Endothelial cell (in vitro differentiated cells): Measurements from ENCODE around the gene TEKT2. TPM values are rescaled to one million over a fixed set of nuclear protein-coding genes. Genes with fewer than 3 reads are reported as not detected.
A peak's percentile ranks its signal among the peaks of the same experiment; 100 is the strongest.

Experiments
- DNase-seq: peaks from one replicate; pipeline ENCODE4 v3.0.0; 2021; ENCODE audit warnings: low spot score
- H3K27ac Mint-ChIP-seq: one replicate; pipeline ENCODE4 v1.8.0; 2021; ENCODE audit warnings: mixed read lengths, inconsistent platforms; ENCODE audit not compliant: unreplicated experiment
- H3K27me3 Mint-ChIP-seq: one replicate; pipeline ENCODE4 v1.8.0; 2021; ENCODE audit warnings: mild to moderate bottlenecking, moderate library complexity, mixed read lengths, inconsistent platforms; ENCODE audit not compliant: unreplicated experiment
- H3K36me3 Mint-ChIP-seq: one replicate; pipeline ENCODE4 v1.8.0; 2021; ENCODE audit warnings: mild to moderate bottlenecking, low read depth, mixed read lengths, inconsistent platforms; ENCODE audit not compliant: unreplicated experiment
- H3K4me1 Mint-ChIP-seq: one replicate; pipeline ENCODE4 v1.8.0; 2021; ENCODE audit warnings: mild to moderate bottlenecking, mixed read lengths, inconsistent platforms; ENCODE audit not compliant: unreplicated experiment
- H3K4me3 Mint-ChIP-seq: one replicate; pipeline ENCODE4 v1.8.0; 2021; ENCODE audit warnings: mild to moderate bottlenecking, mixed read lengths, inconsistent platforms; ENCODE audit not compliant: unreplicated experiment
- H3K9me3 Mint-ChIP-seq: one replicate; pipeline ENCODE4 v1.8.0; 2021; ENCODE audit warnings: mixed read lengths, inconsistent platforms; ENCODE audit not compliant: unreplicated experiment
- long read RNA-seq: library from polyadenylated mRNA; unstranded; transcript quantifications from one replicate; pipeline ENCODE4 v2.0.0, GENCODE V29; 2020; ENCODE audit not compliant: unreplicated experiment
- total RNA-seq: library from RNA; stranded (reverse); fragmentation: NEBNext Ultra II Directional; extraction: Animal tissue kit (Norgen Biotek cat#: 25700); gene quantifications from one replicate; pipeline ENCODE4 v1.2.1, GENCODE V29; 2021; ENCODE audit not compliant: unreplicated experiment
- TF ChIP-seq, protein P1 (sequence below): fragments of 200-600 bp; sonication (generic); IDR thresholded peaks from one replicate; pipeline ENCODE4 v1.5.0; 2021; ENCODE audit warnings: antibody characterized with exemption; ENCODE audit not compliant: unreplicated experiment

The TEKT2 gene, protein sequence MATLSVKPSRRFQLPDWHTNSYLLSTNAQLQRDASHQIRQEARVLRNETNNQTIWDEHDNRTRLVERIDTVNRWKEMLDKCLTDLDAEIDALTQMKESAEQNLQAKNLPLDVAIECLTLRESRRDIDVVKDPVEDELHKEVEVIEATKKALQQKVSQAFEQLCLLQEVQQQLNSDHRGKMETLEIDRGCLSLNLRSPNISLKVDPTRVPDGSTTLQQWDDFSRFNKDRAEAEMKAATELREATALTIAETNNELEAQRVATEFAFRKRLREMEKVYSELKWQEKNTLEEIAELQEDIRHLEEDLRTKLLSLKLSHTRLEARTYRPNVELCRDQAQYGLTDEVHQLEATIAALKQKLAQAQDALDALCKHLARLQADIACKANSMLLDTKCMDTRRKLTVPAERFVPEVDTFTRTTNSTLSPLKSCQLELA
- 0.80 TPM for total RNA-seq
- long read RNA-seq, result 0 reads

DNA sequence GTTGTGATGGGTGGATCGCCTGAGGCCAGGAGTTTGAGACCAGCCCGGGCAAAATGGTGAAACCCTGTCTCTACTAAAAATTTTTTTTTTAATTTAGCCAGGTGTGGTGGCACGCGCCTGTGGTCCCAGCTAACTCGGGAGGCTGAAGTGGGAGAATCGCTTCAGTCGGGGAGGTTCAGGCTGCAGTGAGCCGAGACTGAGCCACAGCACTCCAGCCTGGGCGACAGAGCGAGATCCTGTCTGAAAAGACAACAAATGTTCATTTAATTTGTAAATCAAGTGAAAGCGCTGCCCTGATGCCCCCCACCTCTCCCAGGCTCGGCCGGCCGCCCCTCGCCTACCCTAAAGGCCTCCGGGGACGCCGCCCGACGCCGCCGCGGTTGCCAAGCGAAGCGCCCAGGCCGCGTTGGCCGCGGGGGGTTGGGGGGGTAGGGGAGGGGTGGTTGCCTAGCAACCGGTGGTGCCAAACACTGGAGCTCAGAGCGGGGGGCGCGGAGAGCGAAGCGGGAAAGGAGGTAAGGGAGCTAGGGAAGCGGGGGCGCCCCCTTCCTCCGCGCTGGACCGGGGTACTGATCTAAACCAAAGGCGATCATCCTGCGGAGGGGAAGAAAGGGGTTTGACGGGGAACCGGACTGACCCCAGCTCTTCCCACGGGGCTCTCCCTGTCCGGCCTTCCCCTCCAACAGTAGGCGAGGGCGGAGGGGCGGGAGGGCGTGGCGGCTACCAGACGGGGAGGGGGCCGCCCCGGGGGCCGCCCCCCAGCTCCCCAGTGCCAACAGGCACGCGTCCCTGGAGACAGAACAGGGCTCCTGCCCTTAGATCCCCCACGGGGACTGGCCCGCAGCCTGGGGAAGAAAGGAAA, at the start of gene TEKT2:
Gene TEKT2, plus strand, starts transcription at position 460 of the 862 bp plus-strand sequence. CDS start 828 bp downstream, outside the sequence.
- Mint-ChIP-seq H3K36me3 (no peaks in the 10 kb centered on the region), H3K27me3 (peaks cover 17% of the 10 kb centered on the region), H3K27ac (peak within 1 kb of the TSS; percentile 77), H3K9me3 (no peaks in the 10 kb centered on the region), H3K4me1 (peaks cover 3% of the 10 kb centered on the region), H3K4me3 (peak within 1 kb of the TSS; percentile 62)
- TF ChIP-seq, protein P1, sequence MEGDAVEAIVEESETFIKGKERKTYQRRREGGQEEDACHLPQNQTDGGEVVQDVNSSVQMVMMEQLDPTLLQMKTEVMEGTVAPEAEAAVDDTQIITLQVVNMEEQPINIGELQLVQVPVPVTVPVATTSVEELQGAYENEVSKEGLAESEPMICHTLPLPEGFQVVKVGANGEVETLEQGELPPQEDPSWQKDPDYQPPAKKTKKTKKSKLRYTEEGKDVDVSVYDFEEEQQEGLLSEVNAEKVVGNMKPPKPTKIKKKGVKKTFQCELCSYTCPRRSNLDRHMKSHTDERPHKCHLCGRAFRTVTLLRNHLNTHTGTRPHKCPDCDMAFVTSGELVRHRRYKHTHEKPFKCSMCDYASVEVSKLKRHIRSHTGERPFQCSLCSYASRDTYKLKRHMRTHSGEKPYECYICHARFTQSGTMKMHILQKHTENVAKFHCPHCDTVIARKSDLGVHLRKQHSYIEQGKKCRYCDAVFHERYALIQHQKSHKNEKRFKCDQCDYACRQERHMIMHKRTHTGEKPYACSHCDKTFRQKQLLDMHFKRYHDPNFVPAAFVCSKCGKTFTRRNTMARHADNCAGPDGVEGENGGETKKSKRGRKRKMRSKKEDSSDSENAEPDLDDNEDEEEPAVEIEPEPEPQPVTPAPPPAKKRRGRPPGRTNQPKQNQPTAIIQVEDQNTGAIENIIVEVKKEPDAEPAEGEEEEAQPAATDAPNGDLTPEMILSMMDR, result no peak
- DNase-seq, result peak; percentile 78

DNA sequence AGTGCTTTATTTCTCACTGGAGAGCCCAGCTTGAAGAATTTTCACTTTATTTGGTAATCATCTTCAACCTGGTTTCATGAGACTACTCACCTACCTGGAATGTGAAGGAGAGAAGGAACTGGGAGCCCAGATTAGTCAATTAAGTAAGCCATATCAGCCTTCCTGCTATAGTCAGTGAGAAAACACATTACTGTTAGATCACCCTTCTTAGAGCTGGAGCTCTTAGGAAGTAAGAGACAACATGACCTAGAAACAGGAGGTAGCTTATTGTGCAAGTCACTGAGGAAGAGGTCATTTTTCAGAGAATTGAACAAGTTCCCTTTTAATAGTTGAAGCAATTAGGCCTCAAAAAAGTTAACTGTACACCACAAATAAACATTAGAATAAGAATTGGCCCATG, 49.2 kb upstream of the TEKT2 start:
- no peaks in the 10 kb centered on the region for H3K27me3 Mint-ChIP-seq
- DNase-seq, result no peak
- H3K9me3 Mint-ChIP-seq, result no peaks in the 10 kb centered on the region
- no peaks in the 10 kb centered on the region for H3K4me1 Mint-ChIP-seq
- H3K4me3 Mint-ChIP-seq, result no peak overlapping the region
- H3K36me3 Mint-ChIP-seq, result peaks cover 22% of the 10 kb centered on the region
- H3K27ac Mint-ChIP-seq, result no peak overlapping the region
- TF ChIP-seq, protein P1, result no peak

DNA sequence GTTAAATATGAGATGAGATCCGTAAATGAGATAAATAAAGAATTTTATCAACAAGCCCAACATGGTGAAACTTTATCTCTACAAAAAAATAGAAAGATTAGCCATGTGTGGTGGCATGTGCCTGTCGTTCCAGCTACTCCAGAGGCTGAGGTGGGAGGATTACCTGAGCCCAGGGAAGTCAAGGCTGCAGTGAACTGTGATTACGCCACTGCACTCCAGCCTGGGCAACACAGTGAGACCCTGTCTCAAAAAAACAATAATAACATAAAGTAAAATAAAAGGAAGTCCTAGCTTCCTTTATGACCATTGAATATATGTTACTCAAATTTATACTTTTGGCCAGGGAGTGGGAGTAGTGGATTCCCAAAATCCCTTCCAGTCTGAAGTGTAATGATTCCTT, 48.7 kb upstream of the TEKT2 start:
- H3K4me1 Mint-ChIP-seq, result no peaks in the 10 kb centered on the region
- H3K27me3 Mint-ChIP-seq, result no peaks in the 10 kb centered on the region
- H3K4me3 Mint-ChIP-seq, result no peak overlapping the region
- H3K9me3 Mint-ChIP-seq, result no peaks in the 10 kb centered on the region
- H3K36me3 Mint-ChIP-seq, result peaks cover 22% of the 10 kb centered on the region
- no peak for DNase-seq
- TF ChIP-seq, protein P1, result no peak
- no peak overlapping the region for H3K27ac Mint-ChIP-seq

DNA sequence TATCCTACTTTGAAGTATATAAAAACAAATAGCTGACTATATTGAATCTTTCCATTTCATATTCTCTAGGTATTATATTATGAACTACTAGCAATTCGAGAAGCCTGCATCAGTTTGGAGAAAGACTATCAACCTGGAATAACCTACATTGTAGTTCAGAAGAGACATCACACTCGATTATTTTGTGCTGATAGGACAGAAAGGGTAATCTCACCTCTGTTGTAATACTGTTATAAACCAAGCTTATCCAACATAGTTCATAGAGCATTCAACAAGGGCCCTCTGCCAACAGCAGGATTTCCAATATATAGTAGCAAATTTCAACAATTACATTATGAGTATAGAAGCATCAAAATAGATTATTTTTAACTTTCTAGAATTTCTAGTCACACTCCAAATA, 43.7 kb upstream of the TEKT2 start:
- H3K4me3 Mint-ChIP-seq, result no peak overlapping the region
- no peak for DNase-seq
- no peaks in the 10 kb centered on the region for H3K27me3 Mint-ChIP-seq

More for the DNA sequence above, 43.7 kb upstream of the TEKT2 start:
- TF ChIP-seq, protein P1, result no peak
- Mint-ChIP-seq H3K27ac (no peak overlapping the region), H3K4me1 (no peaks in the 10 kb centered on the region), H3K36me3 (peaks cover 9% of the 10 kb centered on the region), H3K9me3 (no peaks in the 10 kb centered on the region)
